Measurements from ENCODE around the gene BICD1. TPM values are rescaled to one million over a fixed set of nuclear protein-coding genes. Genes with fewer than 3 reads are reported as not detected.

The BICD1 gene
- total RNA-seq, 6 experiments from 2014 or later: 24.5 to 36.6 (median 32.4) TPM

- no peak for TF ChIP-seq CTCF (IDR thresholded peaks at IDR 0.05)
- no peak for DNase-seq
- Mint-ChIP-seq H3K4me1 (ENCODE audit: low read depth) (peaks cover 7% of the 10 kb centered on the region; the same call in 1 of the 2 replicates), H3K27me3 (ENCODE audit: insufficient read depth) (peaks cover 2% of the 10 kb centered on the region; the same call in 1 of the 2 replicates), H3K36me3 (ENCODE audit: low read depth) (peaks cover 11% of the 10 kb centered on the region), H3K27ac (no peak overlapping the region), H3K4me3 (no peak overlapping the region), H3K9me3 (peaks cover 6% of the 10 kb centered on the region; the same call in 1 of the 2 replicates)
Observed at GRCh38 chr12:32163596-32163995, 56.9 kb downstream of the BICD1 start.

GRCh38 chr12:32166510-32166909, 59.9 kb downstream of the BICD1 start:
- peaks cover 7% of the 10 kb centered on the region; the same call in 1 of the 2 replicates for H3K4me1 Mint-ChIP-seq (ENCODE audit: low read depth)
- H3K9me3 Mint-ChIP-seq: peaks cover 6% of the 10 kb centered on the region; the same call in 1 of the 2 replicates
- H3K27ac Mint-ChIP-seq: no peak overlapping the region
- DNase-seq: no peak
- H3K27me3 Mint-ChIP-seq (ENCODE audit: insufficient read depth): peaks cover 2% of the 10 kb centered on the region; the same call in 1 of the 2 replicates
- no peak for TF ChIP-seq CTCF (IDR thresholded peaks at IDR 0.05)
- H3K4me3 Mint-ChIP-seq: no peak overlapping the region
- peaks cover 11% of the 10 kb centered on the region for H3K36me3 Mint-ChIP-seq (ENCODE audit: low read depth)

- TF ChIP-seq CTCF (IDR thresholded peaks at IDR 0.05): no peak
- Mint-ChIP-seq H3K4me3 (no peak overlapping the region), H3K36me3 (ENCODE audit: low read depth) (no peaks in the 10 kb centered on the region), H3K4me1 (ENCODE audit: low read depth) (no peaks in the 10 kb centered on the region), H3K27ac (no peak overlapping the region), H3K9me3 (no peaks in the 10 kb centered on the region), H3K27me3 (ENCODE audit: insufficient read depth) (no peaks in the 10 kb centered on the region)
- no peak for DNase-seq
Observed at GRCh38 chr12:32170437-32170998, 63.9 kb downstream of the BICD1 start.

GRCh38 chr12:32171211-32171610, 64.6 kb downstream of the BICD1 start:
- no peak for TF ChIP-seq CTCF (IDR thresholded peaks at IDR 0.05)
- H3K27me3 Mint-ChIP-seq (ENCODE audit: insufficient read depth): no peaks in the 10 kb centered on the region
- H3K4me1 Mint-ChIP-seq (ENCODE audit: low read depth): no peaks in the 10 kb centered on the region
- no peaks in the 10 kb centered on the region for H3K9me3 Mint-ChIP-seq
- no peak overlapping the region for H3K4me3 Mint-ChIP-seq
- no peak for DNase-seq
- no peak overlapping the region for H3K27ac Mint-ChIP-seq
- peaks cover 4% of the 10 kb centered on the region; the same call in 1 of the 2 replicates for H3K36me3 Mint-ChIP-seq (ENCODE audit: low read depth)

- H3K4me3 Mint-ChIP-seq: no peak overlapping the region
- H3K36me3 Mint-ChIP-seq (ENCODE audit: low read depth): peaks cover 9% of the 10 kb centered on the region; the same call in 1 of the 2 replicates
- no peaks in the 10 kb centered on the region for H3K27me3 Mint-ChIP-seq (ENCODE audit: insufficient read depth)
- peaks cover 9% of the 10 kb centered on the region for H3K4me1 Mint-ChIP-seq (ENCODE audit: low read depth)
- no peak for DNase-seq
- no peaks in the 10 kb centered on the region for H3K9me3 Mint-ChIP-seq
- no peak for TF ChIP-seq CTCF (IDR thresholded peaks at IDR 0.05)
- H3K27ac Mint-ChIP-seq: no peak overlapping the region
Observed at GRCh38 chr12:32176606-32177005, 70.0 kb downstream of the BICD1 start.
